GM21528 (cell line): ENCODE data around the gene RPL18A.
"Not testable (repeated sequence)": the region's sequence is repeated elsewhere in the genome, so short reads cannot be mapped to it uniquely, and the experiment has no call there.

Experiments used
- ATAC-seq: cut with Tn5 transposase; IDR thresholded peaks from one replicate; pipeline ENCODE4 v1.9.1; 2021; ENCODE audit warnings: mild to moderate bottlenecking, moderate library complexity; ENCODE audit not compliant: unreplicated experiment, low FRiP score

Gene RPL18A

GRCh38 chr19:17865364-17866311 is 5.9 kb downstream of the RPL18A start:
- no peak for ATAC-seq

- ATAC-seq, result no peak
These were observed 6.7 kb downstream of the RPL18A start for GRCh38 chr19:17866312-17866963.

GRCh38 chr19:17866964-17867486 is 7.3 kb downstream of the RPL18A start:
- no peak for ATAC-seq

DNA sequence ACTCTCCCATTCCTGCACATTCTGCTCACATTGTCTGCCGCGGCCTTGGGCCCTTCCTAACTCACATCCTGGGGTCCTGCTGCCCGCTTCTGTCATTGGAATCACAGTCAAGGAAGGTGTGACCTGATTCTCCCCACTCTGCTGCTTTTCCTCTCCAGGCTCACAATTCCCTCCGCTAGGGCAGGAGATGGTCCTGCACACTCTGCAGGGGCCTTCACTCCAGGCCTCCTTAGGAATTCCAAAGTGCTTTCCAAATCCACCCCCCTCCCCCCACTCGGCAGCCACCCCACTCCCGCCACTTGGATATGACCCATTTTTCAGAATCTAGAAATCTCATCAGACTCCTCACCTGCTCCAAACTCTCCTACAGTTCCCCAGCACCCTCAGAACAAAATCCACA is 9.0 kb downstream of the RPL18A start:
- ATAC-seq, result no peak

DNA sequence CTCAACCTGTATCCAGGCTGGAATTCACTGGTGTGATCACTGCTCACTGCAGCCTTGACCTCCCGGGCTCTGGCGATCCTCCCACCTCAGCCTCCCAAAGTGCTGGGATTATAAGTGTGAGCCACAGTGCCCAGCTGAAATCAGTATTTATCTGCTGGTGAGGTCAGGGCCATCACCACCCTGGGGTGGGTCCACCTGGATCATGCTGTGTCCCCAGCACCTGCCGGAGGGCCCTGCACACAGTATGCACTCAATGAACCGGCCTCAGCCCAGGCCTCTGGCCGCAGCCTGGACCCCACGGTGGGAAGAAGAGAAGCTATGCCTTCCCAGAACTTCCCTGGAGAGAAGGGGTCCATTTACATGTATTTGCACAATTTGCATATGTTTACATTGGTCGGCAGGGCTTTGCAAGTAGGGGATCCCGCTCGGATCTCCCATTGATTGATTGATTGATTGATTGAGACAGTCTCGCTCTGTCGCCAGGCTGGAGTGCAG is 9.5 kb downstream of the RPL18A start:
- no peak for ATAC-seq

DNA sequence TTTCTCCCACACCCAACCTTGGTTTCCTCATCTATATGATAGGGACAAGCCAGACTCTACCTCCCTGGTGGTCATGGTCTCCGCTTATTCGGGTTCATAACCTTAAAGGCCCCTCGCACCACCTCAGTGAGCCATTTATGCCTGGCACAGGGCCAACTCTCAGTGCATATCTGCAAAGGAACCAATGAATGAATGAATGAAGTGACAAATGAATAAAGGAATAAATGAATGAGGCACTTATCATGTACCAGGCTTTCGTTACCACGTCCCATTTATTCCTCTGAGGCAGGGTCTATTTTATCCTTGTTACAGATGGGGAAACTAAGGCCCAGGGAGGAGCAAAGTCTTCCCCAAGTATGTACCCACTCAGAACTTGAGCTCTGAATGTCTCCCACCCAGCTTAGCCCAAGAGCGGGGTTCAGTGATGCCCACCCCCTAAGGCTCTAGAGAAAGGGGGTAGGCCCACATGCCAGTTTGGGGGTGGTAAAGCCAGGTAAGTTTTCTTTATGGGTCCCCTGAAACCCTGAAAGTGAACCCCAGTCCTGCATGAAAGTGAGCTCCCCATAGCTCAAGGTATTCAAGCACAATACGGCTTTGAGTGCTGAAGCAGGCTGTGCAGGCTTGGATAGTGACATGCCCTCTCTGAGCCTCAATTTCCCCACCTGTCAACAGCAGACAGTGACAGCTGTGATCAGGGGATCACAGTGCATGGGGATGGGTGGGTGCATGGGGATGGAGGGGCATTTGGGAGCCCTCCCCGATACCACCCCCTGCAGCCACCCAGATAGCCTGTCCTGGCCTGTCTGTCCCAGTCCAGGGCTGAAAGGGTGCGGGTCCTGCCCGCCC is 11.5 kb downstream of the RPL18A start:
- no peak for ATAC-seq

DNA sequence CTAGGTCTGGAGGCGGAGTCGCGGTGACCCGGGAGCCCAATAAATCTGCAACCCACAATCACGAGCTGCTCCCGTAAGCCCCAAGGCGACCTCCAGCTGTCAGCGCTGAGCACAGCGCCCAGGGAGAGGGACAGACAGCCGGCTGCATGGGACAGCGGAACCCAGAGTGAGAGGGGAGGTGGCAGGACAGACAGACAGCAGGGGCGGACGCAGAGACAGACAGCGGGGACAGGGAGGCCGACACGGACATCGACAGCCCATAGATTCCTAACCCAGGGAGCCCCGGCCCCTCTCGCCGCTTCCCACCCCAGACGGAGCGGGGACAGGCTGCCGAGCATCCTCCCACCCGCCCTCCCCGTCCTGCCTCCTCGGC is 12.2 kb downstream of the RPL18A start, which contains the start of gene SLC5A5:
TSS of gene SLC5A5 (plus strand) at position 68 of the 373 bp plus-strand sequence. CDS start 375 bp downstream, outside the sequence.
- ATAC-seq, result no peak

GRCh38 chr19:17872251-17873001 is 12.7 kb downstream of the RPL18A start:
- no peak for ATAC-seq

DNA sequence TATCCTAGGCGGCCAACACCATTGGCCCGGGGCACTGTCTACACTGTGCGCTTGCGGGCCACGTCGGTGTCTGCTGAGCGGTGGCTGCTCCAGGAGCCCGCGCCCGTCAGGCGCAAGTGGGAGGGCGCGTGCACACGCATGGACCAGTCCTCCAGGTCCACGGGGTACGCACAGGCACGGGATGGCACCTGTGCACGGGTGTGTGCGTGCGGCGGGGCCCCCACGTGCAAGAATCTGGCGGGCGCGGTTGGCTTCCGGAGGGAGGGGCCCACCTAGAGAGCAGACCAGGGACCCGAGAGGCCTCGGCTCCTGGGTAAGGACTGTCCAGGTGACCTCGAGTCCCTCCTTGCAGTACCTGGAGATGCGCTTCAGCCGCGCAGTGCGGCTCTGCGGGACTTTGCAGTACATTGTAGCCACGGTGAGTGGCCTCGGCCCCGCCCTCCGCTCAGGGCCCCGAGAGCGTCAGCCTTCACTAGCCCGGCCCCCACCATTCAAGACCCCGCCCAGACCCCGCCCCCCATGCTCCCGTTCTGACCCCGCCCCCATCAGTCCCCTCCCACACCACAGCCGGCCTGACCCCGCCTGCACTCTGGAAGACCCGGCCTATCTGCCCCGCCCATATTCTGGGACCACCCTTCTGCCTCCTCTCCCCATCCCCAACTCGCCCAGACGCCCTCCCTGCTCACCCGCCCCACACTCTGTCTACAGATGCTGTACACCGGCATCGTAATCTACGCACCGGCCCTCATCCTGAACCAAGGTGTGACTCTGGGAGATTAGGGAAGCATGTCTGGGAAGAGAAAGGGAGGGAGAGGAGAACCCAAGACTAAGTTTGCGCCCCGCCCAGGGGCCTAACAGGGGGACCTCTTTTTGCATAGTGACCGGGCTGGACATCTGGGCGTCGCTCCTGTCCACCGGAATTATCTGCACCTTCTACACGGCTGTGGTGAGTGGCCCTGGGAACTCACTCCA is 14.4 kb downstream of the RPL18A start:
- no peak for ATAC-seq

DNA sequence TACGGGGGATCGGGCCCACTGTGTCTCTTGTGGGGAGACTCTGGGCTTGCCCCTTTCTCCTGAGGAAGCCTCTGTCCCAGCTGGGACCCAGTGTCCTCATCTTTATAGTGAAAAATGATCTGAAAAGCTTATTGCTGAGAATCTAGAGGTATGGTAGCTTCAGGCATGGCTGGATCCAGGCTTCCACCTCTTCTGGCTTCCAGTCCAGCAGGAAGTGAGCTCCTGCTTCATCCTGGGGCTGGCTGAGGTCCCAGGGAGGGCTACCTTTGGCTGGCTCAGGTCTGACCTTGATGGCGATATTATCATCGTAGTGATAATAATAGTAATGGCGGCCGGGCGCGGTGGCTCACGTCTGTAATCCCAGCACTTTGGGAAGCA is 15.0 kb downstream of the RPL18A start:
- no peak for ATAC-seq

GRCh38 chr19:17877696-17878095 is 18.0 kb downstream of the RPL18A start:
- ATAC-seq, result no peak

DNA sequence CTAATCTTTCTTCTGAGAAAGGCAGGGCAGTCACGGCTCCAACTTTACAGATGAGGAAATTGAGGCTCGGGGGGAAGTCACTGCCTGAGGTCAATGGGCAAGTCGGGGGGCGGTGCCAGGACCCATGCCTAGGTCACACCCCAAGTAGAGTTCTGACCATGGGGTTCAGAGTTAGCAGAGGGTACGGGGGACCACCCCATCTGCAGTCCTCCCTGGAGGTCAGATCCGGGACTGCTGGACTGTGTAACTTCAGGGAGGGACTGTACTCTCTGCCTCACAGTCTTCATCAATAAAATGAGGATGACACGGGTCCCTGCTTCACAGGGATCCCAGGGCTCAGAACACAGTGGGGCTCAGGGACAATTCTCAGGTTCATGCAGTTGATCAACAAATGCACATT is 19.8 kb downstream of the RPL18A start:
- no peak for ATAC-seq

DNA sequence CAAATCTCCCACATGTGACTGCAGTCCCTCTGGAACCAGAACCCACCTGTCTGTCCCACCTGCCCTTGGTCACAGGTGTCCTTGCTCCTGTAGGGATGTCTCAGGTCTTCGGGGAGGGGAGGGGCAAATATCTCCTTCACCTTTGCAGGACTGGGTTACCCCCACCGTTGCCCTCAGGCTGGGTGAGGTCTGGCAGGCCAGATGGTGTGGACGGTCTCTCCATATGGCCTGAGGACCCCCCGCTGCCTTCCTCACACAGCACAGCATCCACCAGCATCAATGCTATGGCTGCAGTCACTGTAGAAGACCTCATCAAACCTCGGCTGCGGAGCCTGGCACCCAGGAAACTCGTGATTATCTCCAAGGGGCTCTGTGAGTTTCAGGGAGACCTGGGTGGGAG is 22.0 kb downstream of the RPL18A start:
- ATAC-seq, result no peak

GRCh38 chr19:17883627-17884410 is 24.1 kb downstream of the RPL18A start:
- ATAC-seq, result no peak

GRCh38 chr19:17886515-17886914 is 26.8 kb downstream of the RPL18A start:
- ATAC-seq, result no peak

DNA sequence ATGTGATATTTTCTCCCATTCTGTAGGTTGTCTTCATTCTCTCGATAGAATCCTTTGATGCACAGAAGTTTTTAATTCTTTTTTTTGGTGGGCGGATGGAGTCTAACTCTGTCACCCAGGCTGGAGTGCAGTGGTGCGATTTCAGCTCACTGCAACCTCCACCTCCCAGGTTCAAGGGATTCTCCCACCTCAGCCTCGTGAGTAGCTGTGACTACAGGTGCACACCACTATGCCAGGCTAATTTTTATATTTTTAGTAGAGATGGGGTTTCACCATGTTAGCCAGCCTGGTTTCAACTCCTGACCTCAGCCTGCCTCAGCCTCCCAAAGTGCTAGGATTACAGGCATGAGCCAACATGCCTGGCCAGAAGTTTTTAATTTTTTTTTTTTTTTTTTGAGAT is 27.5 kb downstream of the RPL18A start:
- not testable (repeated sequence) for ATAC-seq

DNA sequence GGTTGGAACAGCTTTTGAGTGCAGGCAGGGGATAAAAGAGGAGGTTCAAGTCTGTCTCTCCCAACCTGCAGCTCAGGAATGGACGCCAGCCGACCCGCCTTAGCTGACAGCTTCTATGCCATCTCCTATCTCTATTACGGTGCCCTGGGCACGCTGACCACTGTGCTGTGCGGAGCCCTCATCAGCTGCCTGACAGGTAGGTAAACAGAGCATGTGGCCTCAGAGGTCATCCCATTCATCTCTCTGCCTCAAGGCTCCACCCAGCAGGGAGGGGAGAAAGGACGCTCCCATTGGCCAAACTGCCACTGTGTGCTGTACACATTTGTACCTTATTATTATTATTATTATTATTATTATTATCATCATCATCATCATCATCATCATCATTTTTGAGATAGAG is 28.6 kb downstream of the RPL18A start:
- no peak for ATAC-seq
